Right atrium auricular region (tissue), 2 donors: ENCODE measurements around the gene STX18. TPM values are rescaled to one million over a fixed set of nuclear protein-coding genes. Genes with fewer than 3 reads are reported as not detected.

ENCODE experiments used
- DNase-seq: peaks from one replicate; pipeline ENCODE4 v3.0.0-alpha.2; 2019; ENCODE audit warnings: low spot score
- H3K27ac ChIP-seq, 2 donors: fragments of 200-600 bp; sonication (generic); 1 replicate in 1 of 2; 2 replicates in 1 of 2; pipeline ENCODE4 v1.5.1; 2016 to 2019
- H3K27me3 ChIP-seq, 2 donors: fragments of 200-600 bp; sonication (generic); one replicate each; pipeline versions ENCODE4 v1.5.1 to v1.6.0; 2017 to 2019
- H3K36me3 ChIP-seq: fragments of 200-600 bp; sonication (generic); one replicate; pipeline ENCODE4 v1.5.1; 2016
- H3K4me1 ChIP-seq, 2 donors: fragments of 200-600 bp; sonication (generic); one replicate each; pipeline versions ENCODE4 v1.5.1 to v1.6.0; 2017 to 2019
- H3K4me3 ChIP-seq, 2 donors: fragments of 200-600 bp; sonication (generic); 1 replicate in 1 of 2; 2 replicates in 1 of 2; pipeline ENCODE4 v1.5.1; 2017 to 2019; ENCODE audit warnings: mild to moderate bottlenecking in 1 of 2, moderate library complexity in 1 of 2
- H3K9me3 ChIP-seq, 2 donors: fragments of 200-600 bp; sonication (generic); one replicate each; pipeline ENCODE4 v1.5.1; 2019
- total RNA-seq, 2 donors: library from RNA; depleted of rRNA; stranded (reverse); fragments of >200 nt; gene quantifications; one replicate each; pipeline ENCODE4 v1.1.0, GENCODE V29; 2016
- TF ChIP-seq, protein P1 (sequence below), 2 donors: fragments of 200-600 bp; sonication (generic); IDR thresholded peaks; one replicate each; pipeline ENCODE4 v1.5.1; 2019; ENCODE audit warnings: antibody characterized with exemption in 2 of 2

The STX18 gene
- total RNA-seq, 2 donors from 2014 or later: 8.8 to 10.8 TPM

DNA sequence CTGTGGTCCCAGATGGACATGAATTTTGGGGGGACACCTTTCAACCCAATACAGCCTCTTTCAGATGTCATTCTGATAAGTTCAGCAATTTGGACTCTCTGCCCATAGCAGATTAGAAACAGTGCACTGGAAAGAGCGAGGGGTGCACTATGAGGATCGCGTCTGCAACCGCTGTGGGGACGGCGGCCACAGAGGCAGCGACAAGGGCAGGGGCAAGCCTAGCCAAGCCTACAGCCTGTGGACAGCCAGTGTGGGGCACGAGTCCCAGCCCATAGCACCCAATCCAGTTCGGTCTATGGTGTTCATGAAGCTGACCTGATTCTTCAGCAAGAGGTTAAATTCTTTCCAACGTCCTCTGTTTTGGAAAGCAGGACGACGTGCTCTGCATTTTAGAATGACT, 164.7 kb downstream of the STX18 start:
- TF ChIP-seq, protein P1, sequence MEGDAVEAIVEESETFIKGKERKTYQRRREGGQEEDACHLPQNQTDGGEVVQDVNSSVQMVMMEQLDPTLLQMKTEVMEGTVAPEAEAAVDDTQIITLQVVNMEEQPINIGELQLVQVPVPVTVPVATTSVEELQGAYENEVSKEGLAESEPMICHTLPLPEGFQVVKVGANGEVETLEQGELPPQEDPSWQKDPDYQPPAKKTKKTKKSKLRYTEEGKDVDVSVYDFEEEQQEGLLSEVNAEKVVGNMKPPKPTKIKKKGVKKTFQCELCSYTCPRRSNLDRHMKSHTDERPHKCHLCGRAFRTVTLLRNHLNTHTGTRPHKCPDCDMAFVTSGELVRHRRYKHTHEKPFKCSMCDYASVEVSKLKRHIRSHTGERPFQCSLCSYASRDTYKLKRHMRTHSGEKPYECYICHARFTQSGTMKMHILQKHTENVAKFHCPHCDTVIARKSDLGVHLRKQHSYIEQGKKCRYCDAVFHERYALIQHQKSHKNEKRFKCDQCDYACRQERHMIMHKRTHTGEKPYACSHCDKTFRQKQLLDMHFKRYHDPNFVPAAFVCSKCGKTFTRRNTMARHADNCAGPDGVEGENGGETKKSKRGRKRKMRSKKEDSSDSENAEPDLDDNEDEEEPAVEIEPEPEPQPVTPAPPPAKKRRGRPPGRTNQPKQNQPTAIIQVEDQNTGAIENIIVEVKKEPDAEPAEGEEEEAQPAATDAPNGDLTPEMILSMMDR (IDR thresholded peaks at IDR 0.05): no peak
- Histone ChIP-seq H3K4me3 (no peak overlapping the region), H3K4me1 (no peaks in the 10 kb centered on the region), H3K36me3 (no peaks in the 10 kb centered on the region), H3K27ac (no peak overlapping the region), H3K27me3 (no peaks in the 10 kb centered on the region), H3K9me3 (peaks cover 0 to 6% of the 10 kb centered on the region in 2 donors)
- DNase-seq: no peak

DNA sequence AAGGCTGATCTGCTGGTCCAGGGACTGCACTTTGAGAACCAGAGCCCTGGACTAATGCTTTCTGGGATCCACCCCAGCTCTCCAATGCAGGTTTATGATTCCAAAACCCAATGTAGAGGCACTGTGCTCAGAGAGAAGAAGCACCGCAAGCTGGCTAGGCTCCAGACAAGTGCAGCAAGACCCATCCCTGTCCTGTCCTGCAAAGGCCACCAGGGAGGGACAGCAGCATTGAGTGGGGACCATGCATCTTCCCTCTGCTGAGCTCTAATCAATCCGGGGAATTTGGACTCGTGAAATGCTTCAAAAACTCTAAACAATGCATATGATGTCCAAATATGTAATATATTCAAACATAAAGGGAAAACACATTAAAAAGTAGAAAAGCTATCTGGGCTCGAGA, 165.8 kb downstream of the STX18 start:
- Histone ChIP-seq H3K36me3 (no peaks in the 10 kb centered on the region), H3K4me1 (no peaks in the 10 kb centered on the region), H3K27ac (no peak overlapping the region), H3K9me3 (peaks cover 0 to 6% of the 10 kb centered on the region in 2 donors), H3K27me3 (no peaks in the 10 kb centered on the region), H3K4me3 (no peak overlapping the region)
- DNase-seq: no peak
- TF ChIP-seq, protein P1 (IDR thresholded peaks at IDR 0.05): no peak

DNA sequence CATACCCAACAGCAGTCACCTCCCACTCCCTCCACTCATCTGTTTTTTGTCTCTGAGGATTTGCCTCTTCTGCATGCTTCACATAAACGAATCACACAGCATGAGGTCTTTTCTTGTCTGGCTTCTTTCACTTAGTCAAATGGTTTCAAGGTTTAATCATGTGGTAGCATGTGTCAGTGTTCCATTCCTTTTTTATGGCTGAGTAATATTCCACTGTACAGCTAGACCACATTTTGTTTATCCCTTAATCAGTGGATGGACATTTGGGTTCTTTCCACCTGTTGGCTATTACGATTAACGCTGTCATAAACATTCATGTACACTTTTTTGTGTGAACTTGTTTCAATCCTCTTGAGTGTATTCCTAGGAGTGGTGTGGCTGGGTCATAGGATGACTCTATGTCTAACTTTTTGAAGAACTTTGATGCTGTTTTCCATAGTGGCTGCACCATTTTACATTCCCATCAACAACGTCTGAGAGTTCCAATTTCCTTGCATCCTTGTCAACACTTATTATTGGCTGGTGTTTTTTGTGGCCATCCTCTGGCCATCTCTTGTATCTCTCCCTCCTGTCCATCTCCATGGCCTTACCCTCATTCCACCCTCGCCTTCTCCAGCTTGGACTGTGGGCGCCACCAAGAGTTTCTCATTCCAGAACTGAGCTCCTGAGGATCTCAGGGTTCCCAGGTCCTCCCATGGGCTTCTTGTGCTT, 167.3 kb downstream of the STX18 start:
- Histone ChIP-seq H3K9me3 (peaks cover 0 to 6% of the 10 kb centered on the region in 2 donors), H3K27ac (no peak overlapping the region), H3K4me3 (no peak overlapping the region), H3K27me3 (no peaks in the 10 kb centered on the region), H3K4me1 (no peaks in the 10 kb centered on the region), H3K36me3 (no peaks in the 10 kb centered on the region)
- TF ChIP-seq, protein P1 (IDR thresholded peaks at IDR 0.05): no peak
- DNase-seq: no peak

Other genes starting within 250 kb of the STX18 start
- 10 to 100 TPM; 14.4 to 19.6 TPM for gene NSG1, start 154.9 kb downstream of the STX18 start, total RNA-seq